Esophagus muscularis mucosa (tissue), 4 donors: ENCODE measurements around the gene HRAS. TPM values are rescaled to one million over a fixed set of nuclear protein-coding genes. Genes with fewer than 3 reads are reported as not detected.

Source experiments
- DNase-seq: peaks from one replicate; pipeline ENCODE4 v3.0.0-alpha.2; 2017; ENCODE audit errors: extremely low spot score
- H3K27ac ChIP-seq, 4 donors: fragments of 200-600 bp; sonication (generic); replicated peaks in 1 of 4; 1 replicate in 3 of 4; 2 replicates in 1 of 4; pipeline ENCODE4 v1.5.1; 2016 to 2019; ENCODE audit warnings: mild to moderate bottlenecking in 1 of 4
- H3K27me3 ChIP-seq, 4 donors: fragments of 200-600 bp; sonication (generic); one replicate each; pipeline versions ENCODE4 v1.5.1 to v1.6.0; 2016 to 2019
- H3K36me3 ChIP-seq, 4 donors: fragments of 200-600 bp; sonication (generic); one replicate each; pipeline ENCODE4 v1.5.1; 2016 to 2019
- H3K4me1 ChIP-seq, 4 donors: fragments of 200-600 bp; sonication (generic); one replicate each; pipeline ENCODE4 v1.5.1; 2016 to 2019
- H3K4me3 ChIP-seq, 4 donors: fragments of 200-600 bp; sonication (generic); 1 replicate in 2 of 4; 2 replicates in 2 of 4; pipeline ENCODE4 v1.5.1; 2016 to 2019; ENCODE audit warnings: mild to moderate bottlenecking in 4 of 4, moderate library complexity in 1 of 4
- H3K9me3 ChIP-seq, 4 donors: fragments of 200-600 bp; sonication (generic); 1 replicate in 3 of 4; 2 replicates in 1 of 4; pipeline ENCODE4 v1.5.1; 2016 to 2019
- CTCF ChIP-seq, 3 experiments: fragments of 200-600 bp in 2 of 3; fragments of 450-650 bp in 1 of 3; sonication (generic) in 2 of 3; IDR thresholded peaks; one replicate each; pipeline ENCODE4 v1.5.1; 2017 to 2019; ENCODE audit warnings: antibody characterized with exemption in 3 of 3, mild to moderate bottlenecking in 2 of 3, moderate library complexity in 1 of 3
- EP300 ChIP-seq: sonication (generic); formaldehyde crosslinking; IDR thresholded peaks from one replicate; pipeline ENCODE4 v1.6.1; 2017; ENCODE audit warnings: antibody characterized with exemption
- POLR2A ChIP-seq: fragments of 450-650 bp; IDR thresholded peaks from one replicate; pipeline ENCODE4 v1.6.1; 2017; ENCODE audit warnings: antibody characterized with exemption, moderate library complexity, mild to moderate bottlenecking, low read depth
- POLR2AphosphoS5 ChIP-seq, 2 donors: sonication (generic); formaldehyde crosslinking; IDR thresholded peaks; one replicate each; pipeline ENCODE4 v1.6.1; 2017; ENCODE audit warnings: antibody characterized with exemption in 2 of 2
- WGBS: methylation state at CpG from one replicate; pipeline ENCODE4 v1.1.5; 2018; 5-methylcytosine and 5-hydroxymethylcytosine counted together
- intact Hi-C: fragments of 100-400 bp; cut with DNase I; formaldehyde crosslinking; loops from one replicate; pipeline ENCODE4 v1.15.1; 2023
- total RNA-seq, 4 donors: library from RNA; depleted of rRNA; stranded (reverse); fragments of >200 nt; gene quantifications; one replicate each; pipeline versions ENCODE4 v1.1.0 to v1.2.1, GENCODE V29; 2016

The HRAS gene
- total RNA-seq, 4 donors from 2014 or later: 45.7 to 85.2 (median 61.7) TPM

- 69% methylated on average over 20 of the region's 29 CpGs for WGBS
- DNase-seq: no peak
- Histone ChIP-seq H3K27me3 (no peaks in the 10 kb centered on the region), H3K27ac (no peak overlapping the region), H3K4me1 (peaks cover 9 to 19% (median 15%) of the 10 kb centered on the region in 4 donors), H3K4me3 (no peak overlapping the region), H3K36me3 (peaks cover 21 to 35% (median 32%) of the 10 kb centered on the region in 4 donors), H3K9me3 (no peaks in the 10 kb centered on the region)
- TF ChIP-seq EP300 (no peak), POLR2AphosphoS5 (IDR thresholded peaks at IDR 0.05) (no peak), POLR2A (no peak), CTCF (IDR thresholded peaks at IDR 0.05) (no peak)
- intact Hi-C loops: no loop called here
These were observed 6.3 kb downstream of the HRAS start for GRCh38 chr11:528815-529727.

GRCh38 chr11:528166-528814, 7.1 kb downstream of the HRAS start:
- no peaks in the 10 kb centered on the region for H3K9me3 ChIP-seq
- intact Hi-C loops: no loop called here
- peaks cover 18 to 29% (median 25%) of the 10 kb centered on the region in 4 donors for H3K36me3 ChIP-seq
- H3K27me3 ChIP-seq: no peaks in the 10 kb centered on the region
- no peak for DNase-seq
- H3K4me3 ChIP-seq: no peak overlapping the region
- TF ChIP-seq CTCF (IDR thresholded peaks at IDR 0.05) (no peak), POLR2AphosphoS5 (IDR thresholded peaks at IDR 0.05) (no peak), POLR2A (no peak), EP300 (no peak)
- no peak overlapping the region for H3K27ac ChIP-seq
- WGBS: 72% methylated on average over 7 of the region's 30 CpGs
- peaks cover 4 to 11% (median 7%) of the 10 kb centered on the region in 4 donors for H3K4me1 ChIP-seq

- WGBS: 87% methylated on average over 17 of the region's 17 CpGs
- H3K9me3 ChIP-seq: no peaks in the 10 kb centered on the region
- H3K4me1 ChIP-seq: no peaks in the 10 kb centered on the region
- no peak overlapping the region for H3K27ac ChIP-seq
- no peak for DNase-seq
- H3K36me3 ChIP-seq: peaks cover 0 to 8% (median 4%) of the 10 kb centered on the region in 4 donors
- no peaks in the 10 kb centered on the region for H3K27me3 ChIP-seq
- TF ChIP-seq POLR2AphosphoS5 (IDR thresholded peaks at IDR 0.05) (no peak), POLR2A (no peak), EP300 (no peak)
- no peak overlapping the region for H3K4me3 ChIP-seq
- intact Hi-C loops: no loop called here
These were observed 9.2 kb downstream of the HRAS start for GRCh38 chr11:526192-526591.

- H3K27ac ChIP-seq: no peak overlapping the region
- no peak for DNase-seq
- no peaks in the 10 kb centered on the region for H3K27me3 ChIP-seq
- H3K9me3 ChIP-seq: peaks cover 0 to 6% (median 0%) of the 10 kb centered on the region in 4 donors
- 90% methylated on average over 10 of the region's 10 CpGs for WGBS
- TF ChIP-seq CTCF (IDR thresholded peaks at IDR 0.05) (no peak), POLR2A (no peak), POLR2AphosphoS5 (IDR thresholded peaks at IDR 0.05) (no peak), EP300 (no peak)
- peaks cover 5 to 13% (median 9%) of the 10 kb centered on the region in 4 donors for H3K4me1 ChIP-seq
- H3K4me3 ChIP-seq: no peak overlapping the region
- no peaks in the 10 kb centered on the region for H3K36me3 ChIP-seq
- intact Hi-C loops: no loop called here
These were observed 14.1 kb downstream of the HRAS start for GRCh38 chr11:521177-521688.
